Epithelial cell of esophagus (primary cell): Measurements from ENCODE around the gene GALNT13.

Experiments used
- DNase-seq: peaks from one replicate; pipeline ENCODE4 v3.0.0; 2010; ENCODE audit warnings: low read depth
- H3K4me3 ChIP-seq: 2 replicates; pipeline ENCODE4 v1.5.1; 2011; ENCODE audit warnings: mild to moderate bottlenecking, low read length, control low read depth
- TF ChIP-seq, protein P1 (sequence below): IDR thresholded peaks from 2 replicates; pipeline ENCODE4 v1.5.1; 2011; ENCODE audit warnings: low read depth, mild to moderate bottlenecking, low read length, control low read depth, inconsistent platforms; ENCODE audit not compliant: insufficient read depth; ENCODE audit errors: missing control alignments

GALNT13 gene

DNA sequence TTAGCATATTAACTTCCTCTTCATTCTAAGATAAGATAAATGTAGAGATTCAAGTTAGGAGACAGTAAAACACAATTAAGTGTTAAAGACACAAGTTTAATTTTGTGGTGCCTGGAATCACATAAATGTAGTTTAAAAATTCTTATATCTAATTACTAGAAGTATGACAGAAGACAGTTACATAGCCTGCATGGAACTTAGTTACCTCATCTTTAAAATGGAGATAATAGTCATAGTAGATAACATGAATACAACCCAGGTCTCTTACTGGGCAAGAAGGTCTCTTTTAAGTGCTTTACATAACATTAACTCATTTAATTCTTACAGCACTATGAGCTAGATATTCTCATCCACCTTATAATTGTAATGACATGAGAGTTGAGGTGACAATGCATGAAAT is 15.1 kb downstream of the GALNT13 start:
- H3K4me3 ChIP-seq = no peak overlapping the region
- no peak for DNase-seq
- TF ChIP-seq, protein P1, sequence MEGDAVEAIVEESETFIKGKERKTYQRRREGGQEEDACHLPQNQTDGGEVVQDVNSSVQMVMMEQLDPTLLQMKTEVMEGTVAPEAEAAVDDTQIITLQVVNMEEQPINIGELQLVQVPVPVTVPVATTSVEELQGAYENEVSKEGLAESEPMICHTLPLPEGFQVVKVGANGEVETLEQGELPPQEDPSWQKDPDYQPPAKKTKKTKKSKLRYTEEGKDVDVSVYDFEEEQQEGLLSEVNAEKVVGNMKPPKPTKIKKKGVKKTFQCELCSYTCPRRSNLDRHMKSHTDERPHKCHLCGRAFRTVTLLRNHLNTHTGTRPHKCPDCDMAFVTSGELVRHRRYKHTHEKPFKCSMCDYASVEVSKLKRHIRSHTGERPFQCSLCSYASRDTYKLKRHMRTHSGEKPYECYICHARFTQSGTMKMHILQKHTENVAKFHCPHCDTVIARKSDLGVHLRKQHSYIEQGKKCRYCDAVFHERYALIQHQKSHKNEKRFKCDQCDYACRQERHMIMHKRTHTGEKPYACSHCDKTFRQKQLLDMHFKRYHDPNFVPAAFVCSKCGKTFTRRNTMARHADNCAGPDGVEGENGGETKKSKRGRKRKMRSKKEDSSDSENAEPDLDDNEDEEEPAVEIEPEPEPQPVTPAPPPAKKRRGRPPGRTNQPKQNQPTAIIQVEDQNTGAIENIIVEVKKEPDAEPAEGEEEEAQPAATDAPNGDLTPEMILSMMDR = no peak

DNA sequence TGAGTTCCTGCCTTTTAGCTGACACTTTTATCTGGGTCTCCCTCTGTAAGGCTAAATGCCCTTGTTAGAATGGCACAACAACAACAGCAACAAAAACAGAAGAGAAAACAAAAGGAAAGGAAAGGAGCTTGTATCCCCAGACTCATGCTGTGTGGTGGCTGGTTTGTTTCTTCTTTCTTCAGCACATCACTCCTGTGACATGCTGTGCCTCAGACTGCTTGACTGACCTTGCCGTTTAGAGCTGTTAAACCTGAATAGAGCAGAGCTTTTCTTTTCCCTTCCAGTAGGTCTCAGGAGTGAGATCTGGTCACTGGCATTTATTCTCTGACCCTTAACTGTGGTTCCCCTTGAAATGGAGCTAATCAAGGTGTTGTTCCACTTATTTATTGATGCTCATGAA is 18.9 kb downstream of the GALNT13 start:
- TF ChIP-seq, protein P1 = no peak
- no peak for DNase-seq

DNA sequence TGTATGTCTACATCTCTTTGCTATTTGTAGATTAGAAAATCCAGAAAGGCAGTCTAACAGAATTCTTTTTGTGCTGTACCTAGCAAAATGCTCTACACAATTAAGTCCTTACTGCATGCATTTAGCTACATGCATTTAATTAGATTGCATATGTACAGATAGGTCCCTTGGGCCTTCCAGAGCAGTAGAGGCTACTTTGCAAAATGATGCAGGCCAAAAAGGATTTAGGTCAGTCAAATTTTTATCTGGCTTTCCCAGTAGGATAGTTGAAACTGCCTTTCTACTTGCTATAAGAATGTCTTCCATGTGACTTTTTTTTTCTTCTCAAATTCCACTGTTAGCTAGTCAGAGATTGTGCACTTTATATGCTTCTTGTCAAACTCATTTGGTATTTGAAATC is 19.3 kb downstream of the GALNT13 start:
- no peak for DNase-seq
- no peak overlapping the region for H3K4me3 ChIP-seq
- TF ChIP-seq, protein P1 = no peak

More for the DNA sequence above, 18.9 kb downstream of the GALNT13 start:
- no peak overlapping the region for H3K4me3 ChIP-seq

DNA sequence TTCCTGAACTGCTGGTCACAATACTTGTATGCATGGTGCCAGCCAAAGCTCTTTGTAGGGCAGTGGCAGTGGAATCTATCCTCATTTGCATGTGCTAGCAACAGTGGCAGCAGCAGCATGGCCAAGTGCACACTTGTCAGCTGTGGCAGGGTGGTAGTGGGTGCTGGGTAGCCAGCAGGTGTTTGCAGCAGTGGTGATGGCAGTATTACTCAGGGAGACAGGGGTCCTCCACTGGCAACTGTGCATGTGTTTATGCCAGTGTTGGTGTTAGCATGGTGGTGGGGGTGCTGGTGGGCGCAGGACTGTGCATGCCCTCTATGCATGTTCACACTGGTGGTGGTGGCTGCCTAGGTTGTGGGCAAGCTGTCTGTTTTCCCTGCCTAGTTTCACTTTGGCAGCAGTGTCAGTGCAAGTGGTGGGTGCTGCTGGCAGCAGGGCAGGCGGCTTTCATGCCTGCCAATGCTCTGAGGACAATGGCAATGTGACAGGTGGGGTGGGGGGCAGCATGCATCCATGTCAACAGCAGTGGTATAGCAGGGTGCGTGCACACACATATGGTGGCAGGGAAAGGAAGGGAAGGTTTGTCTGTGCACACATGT is 41.2 kb downstream of the GALNT13 start:
- no peak for DNase-seq
- TF ChIP-seq, protein P1 = no peak
- no peak overlapping the region for H3K4me3 ChIP-seq

DNA sequence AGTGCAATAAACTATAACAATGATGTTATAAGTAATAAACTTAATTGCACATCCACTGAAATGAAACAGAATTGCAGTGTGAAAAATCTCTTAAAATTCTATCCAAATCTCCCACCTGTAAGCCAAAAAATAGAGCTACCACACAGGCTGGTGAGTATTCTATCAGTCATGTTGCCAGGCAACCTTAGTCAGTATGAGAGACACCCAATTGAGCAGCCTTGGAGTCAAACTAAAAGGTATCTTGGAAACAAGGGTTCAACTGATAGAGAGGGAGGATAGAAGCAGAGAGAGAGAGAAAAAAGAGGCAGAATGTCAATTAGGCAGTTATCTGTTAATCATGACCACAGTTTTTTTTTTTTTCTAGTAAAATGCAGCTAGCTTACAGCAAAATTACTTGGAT is 45.8 kb downstream of the GALNT13 start:
- TF ChIP-seq, protein P1 = no peak
- no peak for DNase-seq
- H3K4me3 ChIP-seq = no peak overlapping the region

DNA sequence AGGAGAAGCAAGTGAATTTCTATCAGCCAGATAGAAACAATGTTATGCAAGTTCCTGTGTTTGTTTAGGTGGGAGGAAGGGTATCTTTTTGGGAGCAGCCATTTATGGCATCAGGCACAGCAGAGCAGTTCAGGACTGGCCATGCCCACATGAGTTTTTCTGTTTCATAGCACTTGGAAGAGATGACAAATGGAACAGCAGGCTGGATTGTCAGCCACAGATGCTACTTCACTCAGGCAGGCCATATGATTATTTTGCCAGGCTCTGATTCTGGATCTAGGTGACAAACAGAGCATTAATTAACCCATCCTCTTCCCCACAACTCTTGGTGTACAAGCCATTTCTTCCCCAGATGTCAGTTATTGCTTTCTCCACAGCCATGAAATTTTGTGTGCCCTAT is 63.8 kb downstream of the GALNT13 start:
- no peak for DNase-seq
- TF ChIP-seq, protein P1 = no peak
- no peak overlapping the region for H3K4me3 ChIP-seq

DNA sequence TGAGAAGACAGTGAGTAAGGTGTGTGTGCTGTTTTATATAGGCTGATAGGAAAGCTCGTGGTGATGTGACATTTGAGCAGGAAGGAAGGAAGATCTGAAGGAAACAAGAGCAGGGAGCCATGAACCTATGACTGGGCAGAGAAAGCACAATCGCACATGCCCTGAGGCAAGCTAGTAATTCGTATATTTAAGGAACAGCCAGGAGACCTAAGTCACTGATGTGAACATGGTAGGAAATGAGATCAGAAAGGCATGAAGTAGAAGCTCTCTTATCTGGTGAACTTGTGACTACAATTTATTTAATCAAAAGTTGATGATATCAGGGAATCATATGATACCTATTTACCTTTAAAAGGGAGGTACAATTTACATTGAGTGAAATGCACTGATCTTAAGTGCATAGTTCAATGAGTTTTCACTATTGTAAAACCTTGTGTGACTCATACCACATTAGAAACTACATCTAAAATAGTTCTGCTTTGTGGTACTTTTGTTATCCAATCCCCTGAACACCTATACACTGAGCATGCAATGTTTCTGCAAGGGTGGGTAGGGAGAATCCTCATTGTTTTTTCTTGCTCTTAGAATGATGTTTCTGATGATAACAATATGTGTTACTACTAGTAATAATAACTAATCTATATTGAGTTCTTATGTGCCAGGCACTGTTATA is 67.5 kb downstream of the GALNT13 start:
- TF ChIP-seq, protein P1 = no peak
- DNase-seq = no peak
- no peak overlapping the region for H3K4me3 ChIP-seq
